HCT116 (cell line): Measurements from ENCODE around the gene AQP12B. TPM values are rescaled to one million over a fixed set of nuclear protein-coding genes. Genes with fewer than 3 reads are reported as not detected.

Source experiments
- ATAC-seq: fragments of 200-7000 bp; cut with Tn5 transposase; 2 replicates; pipeline ENCODE4 v1.9.1; 2020; ENCODE audit warnings: mild to moderate bottlenecking, moderate library complexity
- BruUV-seq: library from RNA; stranded (reverse); fragments of 400-500 nt; replicated peaks from 2 replicates; lab custom pipeline; 2021; lab: Mats Ljungman, UMichigan
- CTCF ChIA-PET: fragments of 300-600 bp; sonication (Branson Sonifier 250); formaldehyde crosslinking; loops from one replicate; lab custom pipeline; 2021; ENCODE audit warnings: antibody characterized with exemption; lab: Charles Lee
- POLR2A ChIA-PET: fragments of 300-600, 350-600 bp; sonication (Branson Sonifier 250); formaldehyde crosslinking; loops from one replicate; lab custom pipeline; 2021; ENCODE audit warnings: antibody characterized with exemption; lab: Charles Lee
- RAD21 ChIA-PET, 2 experiments: fragments of 300-600 bp; sonication (Branson Sonifier 250); formaldehyde crosslinking; loops; one replicate each; lab custom pipeline; 2023; ENCODE audit warnings: low total read pairs in 2 of 2; ENCODE audit not compliant: uncharacterized antibody in 2 of 2, unreplicated experiment in 2 of 2, low non-redundant PET in 1 of 2; lab: Charles Lee
- DNase-seq: peaks from one replicate; pipeline ENCODE4 v3.0.0-alpha.2; 2010; ENCODE audit warnings: low read depth, low spot score
- H2AFZ ChIP-seq: fragments of 200-600 bp; shearing (Covaris generic), sonication (generic); 2 replicates; pipeline ENCODE4 v1.6.1; 2017; ENCODE audit warnings: low read depth, mixed run types, mixed read lengths, antibody characterized with exemption, low read length; ENCODE audit not compliant: poor library complexity, severe bottlenecking
- H3K27ac ChIP-seq: 2 replicates; pipeline ENCODE4 v1.5.1; 2012; ENCODE audit warnings: low read depth, low read length
- H3K27me3 ChIP-seq: fragments of 200-600 bp; sonication (generic); 2 replicates; pipeline ENCODE4 v1.6.1; 2016; ENCODE audit warnings: mixed run types, low read length, mixed read lengths; ENCODE audit not compliant: insufficient read depth
- H3K36me3 ChIP-seq, 2 experiments: fragments of 200-500 bp in 1 of 2; fragments of 200-600 bp in 1 of 2; sonication (Bioruptor generic) in 1 of 2; sonication (generic) in 1 of 2; 2 replicates each; pipeline versions ENCODE4 v1.5.1 to v1.6.1; 2014 to 2016; ENCODE audit warnings: low read length in 2 of 2, inconsistent platforms in 1 of 2, mixed read lengths in 1 of 2, mixed run types in 1 of 2; ENCODE audit not compliant: insufficient read depth in 2 of 2, control insufficient read depth in 1 of 2
- H3K4me1 ChIP-seq, 2 experiments: fragments of 200-600 bp in 1 of 2; sonication (generic) in 1 of 2; 2 replicates each; pipeline versions ENCODE4 v1.5.1 to v1.6.1; 2012 to 2017; ENCODE audit warnings: low read length in 2 of 2, inconsistent platforms in 1 of 2, mild to moderate bottlenecking in 1 of 2, mixed read lengths in 1 of 2, mixed run types in 1 of 2, moderate library complexity in 1 of 2; ENCODE audit not compliant: insufficient read depth in 2 of 2, control insufficient read depth in 1 of 2
- H3K4me2 ChIP-seq: fragments of 200-600 bp; sonication (generic); 2 replicates; pipeline ENCODE4 v1.6.1; 2017; ENCODE audit warnings: mixed run types, low read length, mixed read lengths
- H3K4me3 ChIP-seq, 2 experiments: fragments of 200-600 bp in 1 of 2; sonication (generic) in 1 of 2; replicated peaks in 1 of 2; 2 replicates each; pipeline ENCODE4 v1.5.1; 2011 to 2016; ENCODE audit warnings: low read length in 2 of 2, control low read depth in 1 of 2, low read depth in 1 of 2, mild to moderate bottlenecking in 1 of 2, mixed read lengths in 1 of 2, mixed run types in 1 of 2
- H3K79me2 ChIP-seq: fragments of 200-600 bp; sonication (generic); 2 replicates; pipeline ENCODE4 v1.6.1; 2017; ENCODE audit warnings: mild to moderate bottlenecking, mixed run types, low read length, moderate library complexity, mixed read lengths; ENCODE audit not compliant: insufficient read depth
- H3K9ac ChIP-seq: fragments of 200-600 bp; sonication (generic); 2 replicates; pipeline ENCODE4 v1.6.1; 2016; ENCODE audit warnings: low read length, mixed read lengths
- H3K9me2 ChIP-seq: fragments of 200-600 bp; sonication (generic), shearing (Covaris generic); 2 replicates; pipeline ENCODE4 v1.6.1; 2017; ENCODE audit warnings: mixed run types, mild to moderate bottlenecking, moderate library complexity; ENCODE audit not compliant: insufficient read depth
- H3K9me3 ChIP-seq, 2 experiments: fragments of 200-500 bp in 1 of 2; fragments of 200-600 bp in 1 of 2; sonication (Bioruptor generic) in 1 of 2; sonication (generic) in 1 of 2; 2 replicates each; pipeline ENCODE4 v1.6.1; 2014 to 2017; ENCODE audit warnings: low read length in 2 of 2, mixed read lengths in 2 of 2, inconsistent platforms in 1 of 2, low read depth in 1 of 2, mild to moderate bottlenecking in 1 of 2, mixed run types in 1 of 2, moderate library complexity in 1 of 2; ENCODE audit not compliant: control insufficient read depth in 1 of 2, insufficient read depth in 1 of 2
- H4K20me1 ChIP-seq: fragments of 200-600 bp; sonication (generic), shearing (Covaris generic); 2 replicates; pipeline ENCODE4 v1.6.1; 2017; ENCODE audit warnings: mixed run types, mild to moderate bottlenecking, moderate library complexity; ENCODE audit not compliant: insufficient read depth
- CBX3 ChIP-seq: IDR thresholded peaks from 2 replicates; pipeline ENCODE4 v1.6.1; 2012; ENCODE audit warnings: low read depth
- CTCF ChIP-seq, 3 experiments: fragments of 200-600 bp in 1 of 3; sonication (generic) in 1 of 3; IDR thresholded peaks in 2 of 3; conservative IDR thresholded peaks in 1 of 3; 2 replicates each; pipeline ENCODE4 v1.5.1; 2012 to 2017; ENCODE audit warnings: low read depth in 2 of 3, low read length in 2 of 3, antibody characterized with exemption in 1 of 3, borderline replicate concordance in 1 of 3, control low read depth in 1 of 3, mild to moderate bottlenecking in 1 of 3, mixed read lengths in 1 of 3, mixed run types in 1 of 3, moderate library complexity in 1 of 3; ENCODE audit not compliant: insufficient read depth in 1 of 3
- EZH2 ChIP-seq: fragments of 200-600 bp; sonication (generic); IDR thresholded peaks from 2 replicates; pipeline ENCODE4 v1.6.1; 2017; ENCODE audit warnings: antibody characterized with exemption, mixed run types
- EZH2phosphoT487 ChIP-seq: fragments of 200-600 bp; IDR thresholded peaks from 2 replicates; pipeline ENCODE4 v1.6.1; 2018; ENCODE audit warnings: antibody characterized with exemption, borderline replicate concordance
- POLR2AphosphoS5 ChIP-seq: IDR thresholded peaks from 2 replicates; pipeline ENCODE4 v1.6.1; 2011; ENCODE audit warnings: mild to moderate bottlenecking, low read depth, low read length, moderate library complexity
- RAD21 ChIP-seq: IDR thresholded peaks from 2 replicates; pipeline ENCODE4 v1.6.1; 2012; ENCODE audit warnings: low read depth, mild to moderate bottlenecking
- intact Hi-C: fragments of 100-400 bp; cut with micrococcal nuclease; formaldehyde crosslinking; loops from 2 replicates; pipeline ENCODE4 v1.10.0; 2022
- total RNA-seq: library from RNA; stranded (reverse); gene quantifications from one replicate; pipeline ENCODE4 v1.2.1, GENCODE V29; 2021; ENCODE audit not compliant: unreplicated experiment
- TF ChIP-seq, protein P1 (sequence below): IDR thresholded peaks from 2 replicates; pipeline ENCODE4 v1.6.1; 2012
- TF ChIP-seq, protein P2 (sequence below): IDR thresholded peaks from 2 replicates; pipeline ENCODE4 v1.6.1; 2012; ENCODE audit warnings: low read depth

The AQP12B gene
- total RNA-seq, 1 experiment from 2014 or later, result not detected

DNA sequence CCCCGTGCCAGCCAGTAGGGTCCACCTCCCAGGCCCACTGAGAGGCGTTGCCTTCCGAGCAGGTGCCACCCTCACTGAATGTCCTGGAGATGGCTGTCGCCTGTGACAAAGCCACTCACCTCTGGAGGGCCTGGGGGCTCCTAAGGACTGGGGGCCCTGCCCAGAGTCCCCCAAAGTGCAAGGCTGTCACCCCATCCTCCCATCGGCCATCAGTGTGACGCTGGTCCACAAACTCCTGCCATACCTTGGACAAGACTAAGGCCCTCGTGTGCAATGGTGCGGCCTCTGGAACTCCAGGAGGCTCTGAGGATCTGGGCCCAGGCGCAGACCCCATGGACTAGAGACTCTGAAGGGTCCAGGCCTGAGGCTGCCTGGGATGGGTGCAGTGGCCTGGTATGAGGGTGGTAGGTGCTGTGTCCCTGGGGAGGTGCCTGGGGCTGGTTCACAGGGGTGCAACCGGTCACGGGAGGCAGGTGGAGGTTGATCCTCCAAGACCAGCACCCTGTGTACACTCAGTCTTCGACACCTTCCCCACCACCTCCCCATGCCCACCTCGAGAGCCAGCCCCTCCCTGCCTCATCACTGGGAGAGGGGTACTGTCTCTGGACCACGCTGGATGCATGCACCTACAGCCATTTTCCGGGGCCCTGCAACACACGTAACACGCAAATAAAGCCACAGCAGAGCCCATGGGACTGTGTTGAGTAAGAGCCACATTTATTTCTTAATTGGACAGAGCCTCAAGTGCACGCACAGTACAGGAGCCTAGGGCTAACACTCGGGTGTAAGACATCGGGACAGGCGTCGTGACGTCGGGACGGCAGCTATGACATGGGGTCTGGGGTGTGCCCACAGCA is 30.6 kb upstream of the AQP12B start:
- ChIA-PET CTCF (no interaction called here), RAD21 (no interaction called here), POLR2A (no interaction called here)
- no peak overlapping the region for H2AFZ ChIP-seq
- H4K20me1 ChIP-seq, result no peaks in the 10 kb centered on the region
- no peak overlapping the region for H3K27ac ChIP-seq
- BruUV-seq, result no TSS peak
- H3K9ac ChIP-seq, result no peak overlapping the region
- no peak for DNase-seq
- no peak overlapping the region for H3K4me3 ChIP-seq
- H3K9me2 ChIP-seq, result no peaks in the 10 kb centered on the region
- no peaks in the 10 kb centered on the region for H3K79me2 ChIP-seq
- H3K9me3 ChIP-seq, result no peaks in the 10 kb centered on the region
- no peaks in the 10 kb centered on the region for H3K36me3 ChIP-seq
- H3K4me1 ChIP-seq, result no peaks in the 10 kb centered on the region
- H3K4me2 ChIP-seq, result no peak overlapping the region
- ATAC-seq, result no peak
- no peak for TF ChIP-seq CBX3
- TF ChIP-seq, protein P1, sequence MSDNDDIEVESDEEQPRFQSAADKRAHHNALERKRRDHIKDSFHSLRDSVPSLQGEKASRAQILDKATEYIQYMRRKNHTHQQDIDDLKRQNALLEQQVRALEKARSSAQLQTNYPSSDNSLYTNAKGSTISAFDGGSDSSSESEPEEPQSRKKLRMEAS, result no peak
- TF ChIP-seq EZH2, result no peak
- no peak for TF ChIP-seq CTCF (IDR thresholded peaks at IDR 0.05 in 2 of 3, conservative IDR thresholded peaks at IDR 0.05 in 1 of 3; ENCODE audit: borderline replicate concordance in 1 of 3, insufficient read depth in 1 of 3, low read depth in 2 of 3, low read length in 2 of 3)
- TF ChIP-seq EZH2phosphoT487, result no peak
- no peak for TF ChIP-seq RAD21
- TF ChIP-seq POLR2AphosphoS5, result no peak
- TF ChIP-seq, protein P2, sequence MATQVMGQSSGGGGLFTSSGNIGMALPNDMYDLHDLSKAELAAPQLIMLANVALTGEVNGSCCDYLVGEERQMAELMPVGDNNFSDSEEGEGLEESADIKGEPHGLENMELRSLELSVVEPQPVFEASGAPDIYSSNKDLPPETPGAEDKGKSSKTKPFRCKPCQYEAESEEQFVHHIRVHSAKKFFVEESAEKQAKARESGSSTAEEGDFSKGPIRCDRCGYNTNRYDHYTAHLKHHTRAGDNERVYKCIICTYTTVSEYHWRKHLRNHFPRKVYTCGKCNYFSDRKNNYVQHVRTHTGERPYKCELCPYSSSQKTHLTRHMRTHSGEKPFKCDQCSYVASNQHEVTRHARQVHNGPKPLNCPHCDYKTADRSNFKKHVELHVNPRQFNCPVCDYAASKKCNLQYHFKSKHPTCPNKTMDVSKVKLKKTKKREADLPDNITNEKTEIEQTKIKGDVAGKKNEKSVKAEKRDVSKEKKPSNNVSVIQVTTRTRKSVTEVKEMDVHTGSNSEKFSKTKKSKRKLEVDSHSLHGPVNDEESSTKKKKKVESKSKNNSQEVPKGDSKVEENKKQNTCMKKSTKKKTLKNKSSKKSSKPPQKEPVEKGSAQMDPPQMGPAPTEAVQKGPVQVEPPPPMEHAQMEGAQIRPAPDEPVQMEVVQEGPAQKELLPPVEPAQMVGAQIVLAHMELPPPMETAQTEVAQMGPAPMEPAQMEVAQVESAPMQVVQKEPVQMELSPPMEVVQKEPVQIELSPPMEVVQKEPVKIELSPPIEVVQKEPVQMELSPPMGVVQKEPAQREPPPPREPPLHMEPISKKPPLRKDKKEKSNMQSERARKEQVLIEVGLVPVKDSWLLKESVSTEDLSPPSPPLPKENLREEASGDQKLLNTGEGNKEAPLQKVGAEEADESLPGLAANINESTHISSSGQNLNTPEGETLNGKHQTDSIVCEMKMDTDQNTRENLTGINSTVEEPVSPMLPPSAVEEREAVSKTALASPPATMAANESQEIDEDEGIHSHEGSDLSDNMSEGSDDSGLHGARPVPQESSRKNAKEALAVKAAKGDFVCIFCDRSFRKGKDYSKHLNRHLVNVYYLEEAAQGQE, result no peak
- intact Hi-C loops, result no loop called here
- no peaks in the 10 kb centered on the region; the same call in 1 of the 2 replicates for H3K27me3 ChIP-seq
